Activated T-helper 1 cell treated with anti-CD3 and anti-CD28 coated beads, Interleukin-12 subunit alpha, Interleukin-12 subunit beta, Interleukin-2, Interleukin-4 antibody, amounts not matched to agents 30 ng/mL and 10 ng/mL and 1 ng/mL, durations not matched to agents 14 hours and 24 hours and 36 hours (primary cell): ENCODE results near the gene TP63. TPM values are rescaled to one million over a fixed set of nuclear protein-coding genes. Genes with fewer than 3 reads are reported as not detected.

Experiments used
- DNase-seq: peaks from one replicate; pipeline ENCODE4 v3.0.0; 2021; ENCODE audit warnings: low spot score
- H3K27ac Mint-ChIP-seq: one replicate; pipeline ENCODE4 v1.8.0; 2021; ENCODE audit warnings: mild to moderate bottlenecking, mixed read lengths
- H3K27me3 Mint-ChIP-seq: one replicate; pipeline ENCODE4 v1.8.0; 2022; ENCODE audit warnings: mild to moderate bottlenecking, moderate library complexity, mixed read lengths; ENCODE audit not compliant: insufficient read depth
- H3K36me3 Mint-ChIP-seq: one replicate; pipeline ENCODE4 v1.8.0; 2021; ENCODE audit warnings: low read depth, mixed read lengths
- H3K4me1 Mint-ChIP-seq: one replicate; pipeline ENCODE4 v1.8.0; 2021; ENCODE audit warnings: low read depth, mixed read lengths
- H3K4me3 Mint-ChIP-seq: one replicate; pipeline ENCODE4 v1.8.0; 2021; ENCODE audit warnings: mild to moderate bottlenecking, moderate library complexity, mixed read lengths
- H3K9me3 Mint-ChIP-seq: one replicate; pipeline ENCODE4 v1.8.0; 2021; ENCODE audit warnings: mixed read lengths
- intact Hi-C: fragments of 100-400 bp; cut with micrococcal nuclease; formaldehyde crosslinking; loops from one replicate; pipeline ENCODE4 v1.15.1; 2024
- total RNA-seq: library from RNA; stranded (reverse); gene quantifications from 2 replicates; pipeline ENCODE4 v1.2.3, GENCODE V29; 2022

The TP63 gene
- total RNA-seq, 1 donor from 2014 or later: 0.67 TPM

- no peak for DNase-seq
- no peaks in the 10 kb centered on the region for H3K36me3 Mint-ChIP-seq
- H3K4me3 Mint-ChIP-seq: no peak overlapping the region
- no peak overlapping the region for H3K27ac Mint-ChIP-seq
- H3K9me3 Mint-ChIP-seq: no peaks in the 10 kb centered on the region
- no peaks in the 10 kb centered on the region for H3K4me1 Mint-ChIP-seq
- intact Hi-C loops: no loop called here
- H3K27me3 Mint-ChIP-seq: peaks cover 3% of the 10 kb centered on the region
These were observed 90.9 kb downstream of the TP63 start for GRCh38 chr3:189721873-189722665.

GRCh38 chr3:189724356-189724755 is 93.2 kb downstream of the TP63 start:
- Mint-ChIP-seq H3K36me3 (no peaks in the 10 kb centered on the region), H3K4me3 (no peak overlapping the region), H3K27me3 (peaks cover 3% of the 10 kb centered on the region), H3K27ac (no peak overlapping the region), H3K9me3 (no peaks in the 10 kb centered on the region), H3K4me1 (no peaks in the 10 kb centered on the region)
- DNase-seq: no peak
- intact Hi-C loops: no loop called here

DNA sequence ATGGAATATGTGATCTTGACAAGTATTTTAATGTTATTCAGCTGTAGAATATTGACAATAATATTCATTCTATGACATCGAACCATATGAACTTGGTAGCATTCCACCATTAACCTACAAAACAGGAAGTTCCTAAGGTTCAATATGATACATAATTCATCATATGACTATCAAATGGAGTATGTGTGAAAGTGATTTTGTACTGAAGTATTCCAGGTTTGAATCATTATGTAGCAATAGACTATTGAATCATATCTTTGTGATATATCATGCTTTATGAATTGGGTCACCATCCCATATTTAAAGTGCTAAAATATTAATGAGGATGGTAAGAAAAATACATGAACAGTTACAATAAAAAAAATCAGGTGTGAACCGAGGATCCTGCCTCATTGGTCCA is 95.1 kb downstream of the TP63 start:
- H3K27ac Mint-ChIP-seq: no peak overlapping the region
- no peaks in the 10 kb centered on the region for H3K4me1 Mint-ChIP-seq
- DNase-seq: no peak
- H3K27me3 Mint-ChIP-seq: peaks cover 3% of the 10 kb centered on the region
- H3K9me3 Mint-ChIP-seq: no peaks in the 10 kb centered on the region
- H3K36me3 Mint-ChIP-seq: no peaks in the 10 kb centered on the region
- intact Hi-C loops: no loop called here
- no peak overlapping the region for H3K4me3 Mint-ChIP-seq

GRCh38 chr3:189727158-189727557 is 96.0 kb downstream of the TP63 start:
- H3K9me3 Mint-ChIP-seq: no peaks in the 10 kb centered on the region
- H3K4me3 Mint-ChIP-seq: no peak overlapping the region
- intact Hi-C loops: no loop called here
- H3K36me3 Mint-ChIP-seq: no peaks in the 10 kb centered on the region
- peaks cover 3% of the 10 kb centered on the region for H3K27me3 Mint-ChIP-seq
- no peak for DNase-seq
- no peak overlapping the region for H3K27ac Mint-ChIP-seq
- no peaks in the 10 kb centered on the region for H3K4me1 Mint-ChIP-seq

DNA sequence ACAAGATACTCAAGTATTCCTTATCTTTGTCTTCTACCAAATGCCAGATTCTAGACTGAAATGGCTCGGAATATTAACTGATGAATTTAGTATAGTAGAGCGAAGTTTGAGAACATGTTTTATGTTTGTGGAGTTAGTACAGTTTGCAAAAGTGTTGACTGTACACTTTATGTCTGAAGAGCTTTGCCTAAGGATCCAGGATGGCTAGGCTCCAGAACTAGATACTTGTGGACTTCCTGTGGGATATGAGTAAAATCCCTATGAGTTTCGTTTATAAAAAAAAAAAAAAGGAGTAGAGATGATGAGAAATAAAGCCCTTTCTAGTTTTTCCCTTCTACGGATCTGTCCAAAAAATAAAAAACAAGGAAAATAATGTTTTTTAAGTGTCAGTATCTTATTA is 96.7 kb downstream of the TP63 start:
- Mint-ChIP-seq H3K36me3 (no peaks in the 10 kb centered on the region), H3K4me3 (no peak overlapping the region), H3K27me3 (peaks cover 3% of the 10 kb centered on the region), H3K4me1 (no peaks in the 10 kb centered on the region), H3K9me3 (no peaks in the 10 kb centered on the region), H3K27ac (no peak overlapping the region)
- no peak for DNase-seq
- intact Hi-C loops: no loop called here

DNA sequence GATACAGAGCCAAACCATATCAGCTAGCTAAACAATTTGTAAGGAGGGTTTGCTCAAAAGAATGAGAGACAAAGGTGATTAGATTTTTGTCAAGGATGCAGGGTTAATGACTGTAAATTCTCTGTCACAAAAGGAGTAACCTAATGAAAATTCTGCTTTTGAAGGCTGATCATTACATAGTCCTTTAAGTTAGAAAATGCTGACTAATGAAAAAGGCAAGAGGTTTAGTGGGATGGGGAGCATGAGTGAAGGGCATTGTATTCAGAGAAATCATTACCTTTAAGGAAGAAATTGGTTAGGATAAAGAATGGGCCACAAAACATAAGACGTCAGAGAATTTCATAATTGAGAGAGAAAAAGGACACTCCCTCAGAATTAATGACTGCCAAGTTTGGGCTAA is 97.7 kb downstream of the TP63 start:
- Mint-ChIP-seq H3K27ac (no peak overlapping the region), H3K27me3 (no peaks in the 10 kb centered on the region), H3K36me3 (no peaks in the 10 kb centered on the region), H3K4me3 (no peak overlapping the region), H3K9me3 (no peaks in the 10 kb centered on the region), H3K4me1 (no peaks in the 10 kb centered on the region)
- intact Hi-C loops: no loop called here
- DNase-seq: no peak

- no peaks in the 10 kb centered on the region for H3K27me3 Mint-ChIP-seq
- no peak for DNase-seq
- H3K36me3 Mint-ChIP-seq: no peaks in the 10 kb centered on the region
- intact Hi-C loops: no loop called here
- no peak overlapping the region for H3K27ac Mint-ChIP-seq
- H3K4me1 Mint-ChIP-seq: no peaks in the 10 kb centered on the region
- H3K9me3 Mint-ChIP-seq: no peaks in the 10 kb centered on the region
- no peak overlapping the region for H3K4me3 Mint-ChIP-seq
These were observed 102.9 kb downstream of the TP63 start for GRCh38 chr3:189734061-189734460.

GRCh38 chr3:189735913-189736312 is 104.7 kb downstream of the TP63 start:
- no peaks in the 10 kb centered on the region for H3K27me3 Mint-ChIP-seq
- H3K4me1 Mint-ChIP-seq: no peaks in the 10 kb centered on the region
- peaks cover 3% of the 10 kb centered on the region for H3K9me3 Mint-ChIP-seq
- DNase-seq: no peak
- H3K4me3 Mint-ChIP-seq: no peak overlapping the region
- intact Hi-C loops: no loop called here
- no peaks in the 10 kb centered on the region for H3K36me3 Mint-ChIP-seq
- no peak overlapping the region for H3K27ac Mint-ChIP-seq

GRCh38 chr3:189737071-189737470 is 105.9 kb downstream of the TP63 start:
- no peak overlapping the region for H3K4me3 Mint-ChIP-seq
- H3K36me3 Mint-ChIP-seq: no peaks in the 10 kb centered on the region
- H3K4me1 Mint-ChIP-seq: no peaks in the 10 kb centered on the region
- no peak for DNase-seq
- no peaks in the 10 kb centered on the region for H3K27me3 Mint-ChIP-seq
- peaks cover 7% of the 10 kb centered on the region for H3K9me3 Mint-ChIP-seq
- H3K27ac Mint-ChIP-seq: no peak overlapping the region
- intact Hi-C loops: no loop called here

GRCh38 chr3:189737619-189738018 is 106.4 kb downstream of the TP63 start:
- H3K27me3 Mint-ChIP-seq: no peaks in the 10 kb centered on the region
- H3K4me1 Mint-ChIP-seq: no peaks in the 10 kb centered on the region
- peaks cover 11% of the 10 kb centered on the region for H3K9me3 Mint-ChIP-seq
- no peak overlapping the region for H3K27ac Mint-ChIP-seq
- no peak for DNase-seq
- no peak overlapping the region for H3K4me3 Mint-ChIP-seq
- no peaks in the 10 kb centered on the region for H3K36me3 Mint-ChIP-seq
- intact Hi-C loops: no loop called here

DNA sequence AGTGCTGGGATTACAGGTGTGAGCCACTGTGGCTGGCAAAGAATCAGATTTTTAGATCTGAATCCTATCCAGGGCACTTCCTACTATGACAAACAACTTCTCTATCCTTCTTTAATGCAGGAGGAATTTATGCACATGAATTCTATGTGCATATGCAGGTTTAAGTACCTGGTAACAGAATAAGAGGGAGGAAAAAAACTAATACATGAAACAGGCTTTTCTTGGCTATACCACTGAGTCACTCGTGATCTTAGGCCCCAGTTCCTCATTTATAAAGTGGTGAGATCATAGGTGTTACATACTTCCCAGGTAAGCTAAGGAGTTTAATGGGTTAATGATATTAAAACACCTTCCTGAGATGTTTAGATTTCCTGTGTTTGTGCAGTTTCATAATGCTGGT is 108.2 kb downstream of the TP63 start:
- Mint-ChIP-seq H3K9me3 (peaks cover 19% of the 10 kb centered on the region), H3K27me3 (no peaks in the 10 kb centered on the region), H3K36me3 (no peaks in the 10 kb centered on the region), H3K4me1 (no peaks in the 10 kb centered on the region), H3K27ac (no peak overlapping the region), H3K4me3 (no peak overlapping the region)
- DNase-seq: no peak
- intact Hi-C loops: no loop called here

- intact Hi-C loops: no loop called here
- no peak overlapping the region for H3K4me3 Mint-ChIP-seq
- H3K9me3 Mint-ChIP-seq: peaks cover 27% of the 10 kb centered on the region
- H3K27ac Mint-ChIP-seq: no peak overlapping the region
- H3K27me3 Mint-ChIP-seq: no peaks in the 10 kb centered on the region
- DNase-seq: no peak
- peaks cover 1% of the 10 kb centered on the region for H3K36me3 Mint-ChIP-seq
- no peaks in the 10 kb centered on the region for H3K4me1 Mint-ChIP-seq
These were observed 109.0 kb downstream of the TP63 start for GRCh38 chr3:189740156-189740555.

DNA sequence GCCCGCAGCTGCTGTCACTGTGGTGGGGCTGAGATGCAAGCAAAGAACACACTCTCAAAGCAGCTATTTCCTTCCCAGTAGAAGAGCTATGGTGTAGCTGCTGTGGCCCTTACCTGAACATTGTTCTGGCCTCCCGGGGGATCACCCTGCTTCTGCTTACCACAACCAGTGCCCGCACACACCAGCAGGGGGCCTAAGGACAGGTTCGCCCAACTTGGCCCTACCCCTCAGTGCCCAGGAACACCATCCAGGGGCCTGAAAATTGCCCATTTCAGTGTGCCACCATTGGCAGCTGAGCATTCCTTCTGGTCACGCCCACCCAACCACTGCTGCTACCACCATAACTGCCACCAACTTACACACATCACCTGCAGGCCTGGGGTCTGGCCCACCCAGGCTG is 113.0 kb downstream of the TP63 start:
- no peaks in the 10 kb centered on the region for H3K27me3 Mint-ChIP-seq
- intact Hi-C loops: no loop called here
- H3K27ac Mint-ChIP-seq: no peak overlapping the region
- H3K4me1 Mint-ChIP-seq: no peaks in the 10 kb centered on the region
- H3K4me3 Mint-ChIP-seq: no peak overlapping the region
- peaks cover 54% of the 10 kb centered on the region for H3K9me3 Mint-ChIP-seq
- peaks cover 1% of the 10 kb centered on the region for H3K36me3 Mint-ChIP-seq
- DNase-seq: no peak

- no peak overlapping the region for H3K27ac Mint-ChIP-seq
These were observed 114.4 kb downstream of the TP63 start for GRCh38 chr3:189745622-189746021.

More at GRCh38 chr3:189745622-189746021, 114.4 kb downstream of the TP63 start:
- H3K4me1 Mint-ChIP-seq: no peaks in the 10 kb centered on the region
- H3K4me3 Mint-ChIP-seq: no peak overlapping the region
- intact Hi-C loops: no loop called here
- peaks cover 53% of the 10 kb centered on the region for H3K9me3 Mint-ChIP-seq
- no peak for DNase-seq
- H3K36me3 Mint-ChIP-seq: peaks cover 1% of the 10 kb centered on the region
- H3K27me3 Mint-ChIP-seq: no peaks in the 10 kb centered on the region
